ENCODE data around the gene FBLN1. TPM values are rescaled to one million over a fixed set of nuclear protein-coding genes. Genes with fewer than 3 reads are reported as not detected.

FBLN1 gene, protein sequence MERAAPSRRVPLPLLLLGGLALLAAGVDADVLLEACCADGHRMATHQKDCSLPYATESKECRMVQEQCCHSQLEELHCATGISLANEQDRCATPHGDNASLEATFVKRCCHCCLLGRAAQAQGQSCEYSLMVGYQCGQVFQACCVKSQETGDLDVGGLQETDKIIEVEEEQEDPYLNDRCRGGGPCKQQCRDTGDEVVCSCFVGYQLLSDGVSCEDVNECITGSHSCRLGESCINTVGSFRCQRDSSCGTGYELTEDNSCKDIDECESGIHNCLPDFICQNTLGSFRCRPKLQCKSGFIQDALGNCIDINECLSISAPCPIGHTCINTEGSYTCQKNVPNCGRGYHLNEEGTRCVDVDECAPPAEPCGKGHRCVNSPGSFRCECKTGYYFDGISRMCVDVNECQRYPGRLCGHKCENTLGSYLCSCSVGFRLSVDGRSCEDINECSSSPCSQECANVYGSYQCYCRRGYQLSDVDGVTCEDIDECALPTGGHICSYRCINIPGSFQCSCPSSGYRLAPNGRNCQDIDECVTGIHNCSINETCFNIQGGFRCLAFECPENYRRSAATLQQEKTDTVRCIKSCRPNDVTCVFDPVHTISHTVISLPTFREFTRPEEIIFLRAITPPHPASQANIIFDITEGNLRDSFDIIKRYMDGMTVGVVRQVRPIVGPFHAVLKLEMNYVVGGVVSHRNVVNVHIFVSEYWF
- polyA plus RNA-seq (2013, experiment 1 of 2), result 489 TPM
- polyA plus RNA-seq (2013, experiment 2 of 2), result 428 TPM

DNA sequence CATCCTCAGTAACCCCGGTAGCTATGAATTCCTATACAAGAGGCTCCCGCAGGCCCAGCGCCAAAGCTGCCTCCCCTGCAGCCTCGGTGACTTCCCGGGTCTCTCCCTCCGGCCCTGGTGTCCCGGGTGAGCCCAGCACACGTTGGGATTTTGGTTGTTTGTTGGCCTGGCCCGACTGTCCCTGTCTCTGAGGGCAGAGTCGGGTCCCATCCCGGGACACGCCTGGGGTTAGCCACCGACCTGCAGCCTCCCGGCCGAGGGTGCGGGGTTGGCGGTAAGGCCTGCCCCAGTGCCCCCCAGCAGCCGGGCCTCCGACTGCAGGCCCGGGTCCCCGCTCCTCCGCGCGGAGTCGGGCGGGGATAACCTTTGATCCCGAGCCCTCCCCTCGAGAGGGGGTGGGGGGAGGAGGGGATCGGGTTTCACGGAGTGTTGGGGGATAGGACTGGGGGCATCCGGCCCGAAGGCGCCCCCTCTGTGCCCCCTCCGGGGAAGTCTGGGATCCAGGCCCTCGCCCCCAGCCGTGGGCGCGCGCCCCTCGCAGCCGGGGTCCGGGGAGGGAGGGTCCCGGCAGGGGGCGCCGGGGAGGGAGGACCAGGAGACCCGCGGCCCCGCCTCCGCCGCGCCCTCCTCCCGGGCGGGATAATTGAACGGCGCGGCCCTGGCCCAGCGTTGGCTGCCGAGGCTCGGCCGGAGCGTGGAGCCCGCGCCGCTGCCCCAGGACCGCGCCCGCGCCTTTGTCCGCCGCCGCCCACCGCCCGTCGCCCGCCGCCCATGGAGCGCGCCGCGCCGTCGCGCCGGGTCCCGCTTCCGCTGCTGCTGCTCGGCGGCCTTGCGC lies at the start of gene FBLN1:
FBLN1 (plus strand) TSS at position 669 of the 835 bp plus-strand sequence; CDS start at position 772, 103 bp downstream.
- Histone ChIP-seq H3K36me3 (ENCODE audit: control insufficient read depth, insufficient read depth, low read length) (peaks cover 13% of the 10 kb centered on the region), H3K9me3 (ENCODE audit: control insufficient read depth, low read length) (no peaks in the 10 kb centered on the region), H3K4me1 (ENCODE audit: control insufficient read depth, insufficient read depth, low read length, poor library complexity, severe bottlenecking) (peaks cover 17% of the 10 kb centered on the region), H3K4me3 (ENCODE audit: extremely low read depth, insufficient read depth, low read length, poor library complexity, severe bottlenecking) (peak within 1 kb of the TSS; percentile 80), H3K27ac (ENCODE audit: low read depth, low read length, severe bottlenecking) (peak within 1 kb of the TSS; percentile 86)
- 1% methylated on average over 60 to 70 of the region's 89 CpGs for WGBS, 2 experiments (ENCODE audit: insufficient coverage in 2 of 2)

DNA sequence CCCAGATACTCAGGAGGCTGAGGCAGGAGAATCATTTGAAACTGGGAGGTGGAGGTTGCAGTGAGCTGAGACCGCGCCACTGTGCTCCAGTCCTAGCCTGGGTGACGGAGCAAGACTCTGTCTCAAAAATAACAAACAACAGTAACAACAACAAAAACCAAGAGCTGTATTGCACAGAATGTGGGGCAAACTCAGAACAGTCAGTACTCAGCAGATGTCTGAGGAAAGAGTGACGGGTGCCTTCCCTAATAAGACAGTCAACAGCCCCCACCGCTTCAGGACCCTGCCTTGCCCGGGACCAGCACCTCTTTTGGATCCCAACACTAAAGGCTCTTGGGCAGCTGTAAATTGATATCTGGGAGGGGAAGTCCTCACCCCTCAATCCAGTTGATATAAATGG lies 48.9 kb upstream of the FBLN1 start:
- no peaks in the 10 kb centered on the region for H3K36me3 ChIP-seq (ENCODE audit: control insufficient read depth, insufficient read depth, low read length)
- H3K9me3 ChIP-seq (ENCODE audit: control insufficient read depth, low read length), result no peaks in the 10 kb centered on the region
- no peak overlapping the region for H3K4me3 ChIP-seq (ENCODE audit: extremely low read depth, insufficient read depth, low read length, poor library complexity, severe bottlenecking)
- no peaks in the 10 kb centered on the region for H3K4me1 ChIP-seq (ENCODE audit: control insufficient read depth, insufficient read depth, low read length, poor library complexity, severe bottlenecking)
- no peak overlapping the region for H3K27ac ChIP-seq (ENCODE audit: low read depth, low read length, severe bottlenecking)
- WGBS, 2 experiments (ENCODE audit: insufficient coverage in 2 of 2), result 96 to 100% methylated on average over 2 to 5 of the region's 6 CpGs

DNA sequence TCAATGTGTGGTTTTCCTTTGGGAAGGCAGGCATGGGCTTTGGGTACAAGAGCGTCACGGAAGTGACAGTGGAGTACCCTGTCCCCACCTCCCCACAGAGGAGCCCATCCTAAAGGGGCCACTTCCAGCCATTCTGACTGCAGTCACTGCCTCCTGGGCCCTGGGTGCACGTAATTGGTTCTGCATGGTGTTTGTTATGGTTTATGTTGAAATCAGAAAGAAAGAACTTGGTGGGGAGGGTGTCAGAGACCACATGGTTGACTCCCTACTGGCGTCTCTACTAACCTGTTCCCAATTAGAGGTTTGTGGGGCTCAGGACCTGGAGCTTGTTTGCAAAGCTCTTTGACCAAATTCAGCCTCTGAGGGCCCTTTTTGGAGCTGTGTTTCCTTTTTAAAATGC lies 48.4 kb upstream of the FBLN1 start:
- H3K4me1 ChIP-seq (ENCODE audit: control insufficient read depth, insufficient read depth, low read length, poor library complexity, severe bottlenecking), result no peaks in the 10 kb centered on the region
- 86 to 100% methylated on average over 1 to 3 of the region's 4 CpGs for WGBS, 2 experiments (ENCODE audit: insufficient coverage in 2 of 2)
- no peak overlapping the region for H3K4me3 ChIP-seq (ENCODE audit: extremely low read depth, insufficient read depth, low read length, poor library complexity, severe bottlenecking)
- no peaks in the 10 kb centered on the region for H3K36me3 ChIP-seq (ENCODE audit: control insufficient read depth, insufficient read depth, low read length)
- no peaks in the 10 kb centered on the region for H3K9me3 ChIP-seq (ENCODE audit: control insufficient read depth, low read length)
- H3K27ac ChIP-seq (ENCODE audit: low read depth, low read length, severe bottlenecking), result no peak overlapping the region

DNA sequence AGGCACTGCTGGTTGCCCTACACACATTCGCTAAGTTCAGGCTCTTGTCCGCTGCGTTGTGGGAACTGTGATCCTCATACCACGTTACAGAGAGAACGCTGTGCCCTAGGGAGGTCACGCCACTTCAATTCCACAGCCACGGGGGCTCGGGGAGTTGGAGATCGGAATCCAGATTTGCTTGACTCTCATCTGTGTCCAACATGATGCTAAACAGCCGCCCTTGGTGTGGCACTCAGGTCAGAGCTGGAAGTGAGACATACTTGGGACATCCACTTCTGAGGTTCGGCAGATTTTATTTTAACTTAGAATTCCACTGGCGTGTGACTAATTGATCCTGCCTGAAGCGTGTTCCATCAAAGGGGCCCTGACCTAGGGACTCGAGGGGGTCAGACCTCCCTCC lies 47.5 kb upstream of the FBLN1 start:
- Histone ChIP-seq H3K4me3 (ENCODE audit: extremely low read depth, insufficient read depth, low read length, poor library complexity, severe bottlenecking) (no peak overlapping the region), H3K9me3 (ENCODE audit: control insufficient read depth, low read length) (no peaks in the 10 kb centered on the region), H3K4me1 (ENCODE audit: control insufficient read depth, insufficient read depth, low read length, poor library complexity, severe bottlenecking) (no peaks in the 10 kb centered on the region), H3K27ac (ENCODE audit: low read depth, low read length, severe bottlenecking) (no peak overlapping the region), H3K36me3 (ENCODE audit: control insufficient read depth, insufficient read depth, low read length) (no peaks in the 10 kb centered on the region)
- WGBS, 2 experiments (ENCODE audit: insufficient coverage in 2 of 2), result 87 to 89% methylated on average over 12 to 14 of the region's 14 CpGs

DNA sequence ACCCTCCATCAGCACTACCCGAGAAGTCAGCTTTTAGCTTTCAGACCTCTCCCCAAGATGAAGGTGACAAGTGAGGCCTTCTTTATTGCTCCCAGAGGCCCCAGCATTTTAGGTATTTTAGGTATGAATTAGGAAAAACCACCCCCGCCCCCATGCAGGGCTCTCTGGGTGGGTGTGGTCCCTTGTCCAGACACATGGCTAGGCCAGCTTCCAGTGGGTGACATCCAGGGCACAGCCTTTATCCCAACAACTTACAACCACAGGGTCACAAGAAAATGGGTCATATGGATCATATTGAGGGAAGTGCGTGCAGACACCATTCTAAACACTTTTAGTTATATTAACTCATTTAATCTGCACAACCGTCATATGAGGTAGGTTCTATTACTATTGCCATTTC lies 47.1 kb upstream of the FBLN1 start:
- Histone ChIP-seq H3K27ac (ENCODE audit: low read depth, low read length, severe bottlenecking) (no peak overlapping the region), H3K4me3 (ENCODE audit: extremely low read depth, insufficient read depth, low read length, poor library complexity, severe bottlenecking) (no peak overlapping the region), H3K9me3 (ENCODE audit: control insufficient read depth, low read length) (no peaks in the 10 kb centered on the region), H3K36me3 (ENCODE audit: control insufficient read depth, insufficient read depth, low read length) (no peaks in the 10 kb centered on the region), H3K4me1 (ENCODE audit: control insufficient read depth, insufficient read depth, low read length, poor library complexity, severe bottlenecking) (no peaks in the 10 kb centered on the region)
- 100% methylated on average over 1 of the region's 4 CpGs; no CpG with 5 or more reads in 1 of the 2 experiments for WGBS, 2 experiments (ENCODE audit: insufficient coverage in 2 of 2)

DNA sequence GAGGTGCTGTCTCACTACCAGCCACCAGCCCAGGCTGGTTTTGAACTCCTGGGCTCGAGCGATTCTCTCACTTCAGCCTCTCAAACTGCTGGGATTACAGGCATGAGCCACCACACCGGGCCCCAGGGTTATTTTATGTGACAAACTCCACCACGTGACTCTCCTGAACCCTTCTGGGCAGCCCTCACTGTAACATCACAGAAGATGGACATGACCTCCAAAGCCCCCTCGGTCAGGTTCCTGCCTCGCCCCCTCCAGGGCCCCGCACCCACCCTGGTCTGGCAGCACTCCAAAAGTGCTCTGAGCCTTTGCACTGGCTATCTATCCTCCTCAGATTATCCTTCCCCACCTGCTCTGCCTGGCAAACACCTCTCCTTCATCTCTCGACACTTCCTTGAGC lies 45.9 kb upstream of the FBLN1 start:
- Histone ChIP-seq H3K4me1 (ENCODE audit: control insufficient read depth, insufficient read depth, low read length, poor library complexity, severe bottlenecking) (no peaks in the 10 kb centered on the region), H3K9me3 (ENCODE audit: control insufficient read depth, low read length) (no peaks in the 10 kb centered on the region), H3K36me3 (ENCODE audit: control insufficient read depth, insufficient read depth, low read length) (no peaks in the 10 kb centered on the region), H3K4me3 (ENCODE audit: extremely low read depth, insufficient read depth, low read length, poor library complexity, severe bottlenecking) (no peak overlapping the region), H3K27ac (ENCODE audit: low read depth, low read length, severe bottlenecking) (no peak overlapping the region)
- 91 to 92% methylated on average over 6 to 8 of the region's 8 CpGs for WGBS, 2 experiments (ENCODE audit: insufficient coverage in 2 of 2)

DNA sequence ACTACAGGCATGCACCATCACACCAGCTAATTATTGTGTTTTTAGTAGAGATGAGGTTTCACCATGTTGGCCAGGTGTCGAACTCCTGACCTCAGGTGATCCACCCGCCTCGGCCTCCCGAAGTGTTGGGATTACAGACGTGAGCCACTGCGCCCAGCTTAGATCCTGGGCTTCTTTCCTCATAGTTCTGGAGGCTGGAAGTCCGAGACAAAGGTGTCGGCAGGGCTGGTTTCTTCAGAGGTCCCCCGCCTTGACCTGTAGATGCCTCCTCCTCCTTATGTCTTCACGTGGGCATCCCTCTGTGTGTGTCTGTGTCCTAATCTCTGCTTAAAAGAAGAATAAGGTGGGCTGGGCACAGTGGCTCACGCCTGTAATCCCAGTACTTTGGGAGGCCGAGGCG lies 44.2 kb upstream of the FBLN1 start:
- WGBS, 2 experiments (ENCODE audit: insufficient coverage in 2 of 2), result 94 to 99% methylated on average over 8 to 12 of the region's 13 CpGs

DNA sequence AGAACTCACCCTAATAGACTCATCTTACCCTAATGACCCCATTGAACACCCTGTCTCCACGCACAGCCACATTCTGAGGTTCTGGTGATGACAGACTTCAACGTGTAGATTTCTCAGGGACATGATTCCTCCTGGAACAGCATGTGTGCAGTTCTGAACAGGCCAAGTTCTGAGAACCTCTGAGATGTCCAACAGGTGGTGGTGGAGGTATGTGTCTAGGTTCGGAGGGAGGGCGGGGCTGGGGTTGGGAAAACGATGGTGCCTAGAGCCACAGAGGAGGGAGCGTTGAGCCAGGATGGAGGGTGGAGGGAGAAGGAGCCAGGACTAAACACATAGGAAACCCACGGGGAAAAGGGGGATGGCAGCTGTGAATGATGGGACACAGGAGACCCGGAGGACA lies 43.4 kb upstream of the FBLN1 start:
- H3K27ac ChIP-seq (ENCODE audit: low read depth, low read length, severe bottlenecking), result no peak overlapping the region
- H3K4me1 ChIP-seq (ENCODE audit: control insufficient read depth, insufficient read depth, low read length, poor library complexity, severe bottlenecking), result no peaks in the 10 kb centered on the region

More for the DNA sequence above, 44.2 kb upstream of the FBLN1 start:
- no peaks in the 10 kb centered on the region for H3K4me1 ChIP-seq (ENCODE audit: control insufficient read depth, insufficient read depth, low read length, poor library complexity, severe bottlenecking)
- H3K9me3 ChIP-seq (ENCODE audit: control insufficient read depth, low read length), result no peaks in the 10 kb centered on the region
- no peak overlapping the region for H3K4me3 ChIP-seq (ENCODE audit: extremely low read depth, insufficient read depth, low read length, poor library complexity, severe bottlenecking)
- H3K27ac ChIP-seq (ENCODE audit: low read depth, low read length, severe bottlenecking), result no peak overlapping the region
- H3K36me3 ChIP-seq (ENCODE audit: control insufficient read depth, insufficient read depth, low read length), result no peaks in the 10 kb centered on the region

DNA sequence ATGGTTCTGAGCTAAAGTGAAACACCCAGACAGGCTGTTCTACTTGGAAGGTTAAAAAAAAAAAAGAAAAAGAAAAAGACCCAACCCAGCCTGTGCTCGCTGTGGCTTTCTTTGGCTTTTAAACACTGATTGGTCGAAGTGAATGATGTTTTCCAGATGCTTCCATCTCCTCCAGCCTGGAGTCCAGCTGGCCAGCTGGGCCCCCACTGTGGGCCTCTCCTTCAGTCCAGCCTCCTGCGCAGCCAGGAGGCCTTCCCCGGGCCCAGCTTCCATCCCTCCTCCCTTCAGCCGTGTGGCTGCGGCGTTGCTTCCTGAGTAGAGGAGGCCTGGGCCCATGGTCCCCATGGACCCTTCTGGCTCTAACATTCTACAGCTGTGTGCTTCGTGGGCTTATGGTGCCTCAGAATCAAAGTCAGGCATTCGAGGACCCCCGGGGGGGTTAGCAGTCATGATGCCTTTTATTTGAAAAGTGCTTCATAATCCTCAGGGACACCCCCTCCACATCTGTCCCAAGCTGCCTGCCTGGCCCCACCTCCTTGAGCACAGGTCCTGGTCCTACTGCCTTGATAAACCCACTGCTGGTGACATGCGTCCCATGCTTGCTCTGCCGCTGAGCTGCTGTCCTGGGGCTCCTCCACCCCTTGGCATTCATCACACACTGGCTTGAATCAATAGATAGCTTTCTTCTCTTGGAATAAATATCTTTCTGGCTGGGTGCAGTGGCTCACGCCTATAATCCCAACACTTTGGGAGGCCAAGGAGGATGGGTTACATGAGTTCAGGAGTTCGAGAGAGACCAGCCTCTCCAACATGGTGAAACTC lies 42.2 kb upstream of the FBLN1 start:
- Histone ChIP-seq H3K27ac (ENCODE audit: low read depth, low read length, severe bottlenecking) (no peak overlapping the region), H3K4me3 (ENCODE audit: extremely low read depth, insufficient read depth, low read length, poor library complexity, severe bottlenecking) (no peak overlapping the region), H3K4me1 (ENCODE audit: control insufficient read depth, insufficient read depth, low read length, poor library complexity, severe bottlenecking) (no peaks in the 10 kb centered on the region), H3K9me3 (ENCODE audit: control insufficient read depth, low read length) (no peaks in the 10 kb centered on the region), H3K36me3 (ENCODE audit: control insufficient read depth, insufficient read depth, low read length) (no peaks in the 10 kb centered on the region)
- WGBS, 2 experiments (ENCODE audit: insufficient coverage in 2 of 2), result 81 to 87% methylated on average over 10 to 11 of the region's 14 CpGs

More for the DNA sequence above, 43.4 kb upstream of the FBLN1 start:
- WGBS, 2 experiments (ENCODE audit: insufficient coverage in 2 of 2), result 93 to 96% methylated on average over 8 of the region's 8 CpGs
- no peaks in the 10 kb centered on the region for H3K9me3 ChIP-seq (ENCODE audit: control insufficient read depth, low read length)
- no peaks in the 10 kb centered on the region for H3K36me3 ChIP-seq (ENCODE audit: control insufficient read depth, insufficient read depth, low read length)
- no peak overlapping the region for H3K4me3 ChIP-seq (ENCODE audit: extremely low read depth, insufficient read depth, low read length, poor library complexity, severe bottlenecking)

All from mesodermal cell (in vitro differentiated cells).